Effector memory CD4-positive, alpha-beta T cell (primary cell): Measurements from ENCODE around the gene SCCPDH.
"Not testable (repeated sequence)": the region's sequence is repeated elsewhere in the genome, so short reads cannot be mapped to it uniquely, and the experiment has no call there.

Experiments used
- DNase-seq, 3 donors: peaks; one replicate each; pipeline ENCODE4 v3.0.0-alpha.2; 2020
- H3K27ac ChIP-seq: 2 replicates; pipeline ENCODE4 v1.7.0; 2013; ENCODE audit warnings: mild to moderate bottlenecking, low read length, moderate library complexity; ENCODE audit not compliant: insufficient read depth, poor library complexity, severe bottlenecking
- H3K27me3 ChIP-seq: replicated peaks from 2 replicates; pipeline ENCODE4 v1.7.0; 2013; ENCODE audit warnings: mild to moderate bottlenecking, low read length; ENCODE audit not compliant: insufficient read depth, control insufficient read depth, poor library complexity, severe bottlenecking
- H3K36me3 ChIP-seq: 2 replicates; pipeline ENCODE4 v1.7.0; 2013; ENCODE audit warnings: mild to moderate bottlenecking, low read length, moderate library complexity; ENCODE audit not compliant: control insufficient read depth, insufficient read depth
- H3K4me1 ChIP-seq: 2 replicates; pipeline ENCODE4 v1.7.0; 2013; ENCODE audit warnings: low read length, mild to moderate bottlenecking; ENCODE audit not compliant: control insufficient read depth, insufficient read depth, poor library complexity, severe bottlenecking
- H3K4me3 ChIP-seq: 2 replicates; pipeline ENCODE4 v1.7.0; 2013; ENCODE audit warnings: low read length, low read depth, mild to moderate bottlenecking; ENCODE audit not compliant: insufficient read depth, poor library complexity, severe bottlenecking
- H3K9me3 ChIP-seq: 2 replicates; pipeline ENCODE4 v1.7.0; 2013; ENCODE audit warnings: mild to moderate bottlenecking, low read length, moderate library complexity; ENCODE audit not compliant: control insufficient read depth

The SCCPDH gene

GRCh38 chr1:246726255-246726679 is 2.1 kb downstream of the SCCPDH start:
- DNase-seq: no peak
- Histone ChIP-seq H3K4me3 (no peak overlapping the region), H3K36me3 (no peaks in the 10 kb centered on the region), H3K27ac (no peak overlapping the region), H3K4me1 (peaks cover 5% of the 10 kb centered on the region), H3K27me3 (no peaks in the 10 kb centered on the region), H3K9me3 (no peaks in the 10 kb centered on the region)

- H3K9me3 ChIP-seq: no peaks in the 10 kb centered on the region
- no peak overlapping the region for H3K4me3 ChIP-seq
- H3K27ac ChIP-seq: no peak overlapping the region
- peaks cover 5% of the 10 kb centered on the region for H3K4me1 ChIP-seq
- no peaks in the 10 kb centered on the region for H3K27me3 ChIP-seq
- no peaks in the 10 kb centered on the region for H3K36me3 ChIP-seq
- DNase-seq: no peak
Observed at GRCh38 chr1:246726881-246727280, 2.7 kb downstream of the SCCPDH start.

- Histone ChIP-seq H3K36me3 (no peaks in the 10 kb centered on the region), H3K9me3 (no peaks in the 10 kb centered on the region), H3K4me3 (no peak overlapping the region)
Observed at GRCh38 chr1:246727594-246727993, 3.4 kb downstream of the SCCPDH start.

GRCh38 chr1:246728311-246728710 is 4.1 kb downstream of the SCCPDH start:
- Histone ChIP-seq H3K4me3 (no peak overlapping the region), H3K4me1 (peaks cover 4% of the 10 kb centered on the region), H3K9me3 (no peaks in the 10 kb centered on the region), H3K27me3 (no peaks in the 10 kb centered on the region), H3K27ac (no peak overlapping the region), H3K36me3 (no peaks in the 10 kb centered on the region)
- no peak for DNase-seq

More at GRCh38 chr1:246727594-246727993, 3.4 kb downstream of the SCCPDH start:
- peaks cover 5% of the 10 kb centered on the region for H3K4me1 ChIP-seq
- no peak overlapping the region for H3K27ac ChIP-seq
- no peaks in the 10 kb centered on the region for H3K27me3 ChIP-seq
- no peak for DNase-seq

- H3K9me3 ChIP-seq, H3K36me3 ChIP-seq, H3K4me3 ChIP-seq, H3K27ac ChIP-seq, H3K27me3 ChIP-seq, H3K4me1 ChIP-seq, DNase-seq: not testable (repeated sequence)
Observed at GRCh38 chr1:246729040-246729439, 4.8 kb downstream of the SCCPDH start.

GRCh38 chr1:246730839-246731238 is 6.6 kb downstream of the SCCPDH start:
- DNase-seq: no peak

GRCh38 chr1:246731873-246732272 is 7.7 kb downstream of the SCCPDH start:
- not testable (repeated sequence) for H3K27me3 ChIP-seq, H3K4me1 ChIP-seq, H3K4me3 ChIP-seq, DNase-seq, H3K27ac ChIP-seq, H3K9me3 ChIP-seq, H3K36me3 ChIP-seq

More at GRCh38 chr1:246730839-246731238, 6.6 kb downstream of the SCCPDH start:
- H3K9me3 ChIP-seq: no peaks in the 10 kb centered on the region
- no peaks in the 10 kb centered on the region for H3K36me3 ChIP-seq
- H3K4me3 ChIP-seq: no peak overlapping the region
- no peaks in the 10 kb centered on the region for H3K27me3 ChIP-seq
- no peaks in the 10 kb centered on the region for H3K4me1 ChIP-seq
- H3K27ac ChIP-seq: no peak overlapping the region

- no peak for DNase-seq
- Histone ChIP-seq H3K4me1 (no peaks in the 10 kb centered on the region), H3K9me3 (no peaks in the 10 kb centered on the region), H3K36me3 (no peaks in the 10 kb centered on the region), H3K4me3 (no peak overlapping the region), H3K27me3 (no peaks in the 10 kb centered on the region), H3K27ac (no peak overlapping the region)
Observed at GRCh38 chr1:246733704-246734103, 9.5 kb downstream of the SCCPDH start.

- H3K4me3 ChIP-seq: no peak overlapping the region
- H3K27ac ChIP-seq: no peak overlapping the region
- no peaks in the 10 kb centered on the region for H3K36me3 ChIP-seq
- no peaks in the 10 kb centered on the region for H3K9me3 ChIP-seq
- H3K4me1 ChIP-seq: no peaks in the 10 kb centered on the region
- DNase-seq: no peak
- no peaks in the 10 kb centered on the region for H3K27me3 ChIP-seq
Observed at GRCh38 chr1:246734866-246735265, 10.7 kb downstream of the SCCPDH start.

GRCh38 chr1:246735735-246736134 is 11.5 kb downstream of the SCCPDH start:
- H3K4me1 ChIP-seq: no peaks in the 10 kb centered on the region
- no peaks in the 10 kb centered on the region for H3K36me3 ChIP-seq
- H3K27me3 ChIP-seq: no peaks in the 10 kb centered on the region
- H3K4me3 ChIP-seq: no peak overlapping the region
- no peak overlapping the region for H3K27ac ChIP-seq
- DNase-seq: no peak
- no peaks in the 10 kb centered on the region for H3K9me3 ChIP-seq

GRCh38 chr1:246742396-246742795 is 18.2 kb downstream of the SCCPDH start:
- H3K27me3 ChIP-seq: no peaks in the 10 kb centered on the region
- H3K36me3 ChIP-seq: no peaks in the 10 kb centered on the region
- no peaks in the 10 kb centered on the region for H3K4me1 ChIP-seq
- DNase-seq: no peak
- H3K27ac ChIP-seq: no peak overlapping the region
- no peak overlapping the region for H3K4me3 ChIP-seq
- no peaks in the 10 kb centered on the region for H3K9me3 ChIP-seq
